Posterior vena cava (tissue), 2 donors: ENCODE measurements around the gene PUM1. TPM values are rescaled to one million over a fixed set of nuclear protein-coding genes. Genes with fewer than 3 reads are reported as not detected.
"Not testable (repeated sequence)": the region's sequence is repeated elsewhere in the genome, so short reads cannot be mapped to it uniquely, and the experiment has no call there.

Experiments
- DNase-seq: peaks from one replicate; pipeline ENCODE4 v3.0.0-alpha.2; 2020; ENCODE audit warnings: low spot score
- intact Hi-C, 2 donors: fragments of 100-400 bp; cut with DNase I; formaldehyde crosslinking; loops; one replicate each; pipeline versions ENCODE4 v1.14.1 to v1.14.2; 2022 to 2023
- total RNA-seq, 2 donors: library from RNA; stranded (reverse); fragmentation: NEBNext Ultra II Directional; extraction: Animal tissue kit (Norgen Biotek cat#: 25700); gene quantifications; one replicate each; pipeline ENCODE4 v1.2.1, GENCODE V29; 2021
- donor health status: DM: yes; HTN: yes; CAD: no.
- donor health status: DM: yes; HTN: yes; CAD: no.

PUM1 gene
- total RNA-seq, 2 donors from 2014 or later = 73.2 to 87.9 TPM

DNA sequence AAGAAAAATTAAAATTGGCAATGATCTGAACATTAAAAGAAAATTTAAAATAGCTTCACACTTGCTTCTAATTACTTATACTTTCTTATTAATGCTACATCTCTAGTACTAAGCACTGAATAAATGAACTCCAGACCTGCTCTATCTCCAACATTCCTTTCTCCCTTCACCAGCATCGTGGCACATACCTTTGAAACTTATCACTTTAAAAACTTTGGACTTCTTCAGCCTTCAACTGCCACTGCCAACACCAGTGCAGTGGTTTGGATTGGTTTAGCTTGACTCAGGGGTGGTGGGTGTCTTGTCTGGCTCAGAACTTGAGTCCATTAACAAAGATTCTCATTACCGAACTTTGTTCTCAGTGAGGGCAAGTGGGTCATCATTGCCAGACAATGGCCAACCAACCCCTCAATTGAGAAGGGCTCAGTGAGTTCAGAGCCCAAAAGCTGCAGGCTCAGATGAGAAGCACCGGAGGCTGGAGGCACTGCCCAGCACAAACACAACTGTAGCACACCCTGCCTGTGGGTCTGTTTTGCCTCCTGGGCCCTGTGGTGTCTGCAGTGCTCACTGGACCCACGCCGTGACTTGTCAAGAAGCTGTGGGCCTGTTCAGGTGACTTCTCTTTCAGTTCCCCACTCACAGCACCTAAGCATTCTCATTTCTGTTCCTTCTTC is 116.6 kb downstream of the PUM1 start:
- intact Hi-C loops, DNase-seq: not testable (repeated sequence)

DNA sequence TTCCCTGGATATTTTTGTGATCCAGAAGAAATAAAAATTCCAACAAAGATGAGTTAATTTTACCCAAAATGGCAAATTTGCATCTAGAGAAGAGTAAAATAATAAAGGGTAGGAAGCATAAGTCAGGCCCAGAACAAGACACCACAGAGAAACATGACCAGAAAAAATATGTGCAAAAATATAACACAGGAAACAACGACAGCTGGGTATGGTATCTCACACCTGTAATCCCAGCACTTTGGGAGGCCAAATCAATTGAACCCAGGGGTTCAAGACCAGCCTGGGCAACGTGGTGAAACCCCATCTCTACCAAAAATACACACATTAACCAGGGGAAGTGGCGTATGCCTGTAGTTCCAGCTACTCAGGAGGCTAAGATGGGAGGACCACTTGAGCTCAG is 117.2 kb downstream of the PUM1 start:
- DNase-seq = no peak
- intact Hi-C loops = no loop called here

DNA sequence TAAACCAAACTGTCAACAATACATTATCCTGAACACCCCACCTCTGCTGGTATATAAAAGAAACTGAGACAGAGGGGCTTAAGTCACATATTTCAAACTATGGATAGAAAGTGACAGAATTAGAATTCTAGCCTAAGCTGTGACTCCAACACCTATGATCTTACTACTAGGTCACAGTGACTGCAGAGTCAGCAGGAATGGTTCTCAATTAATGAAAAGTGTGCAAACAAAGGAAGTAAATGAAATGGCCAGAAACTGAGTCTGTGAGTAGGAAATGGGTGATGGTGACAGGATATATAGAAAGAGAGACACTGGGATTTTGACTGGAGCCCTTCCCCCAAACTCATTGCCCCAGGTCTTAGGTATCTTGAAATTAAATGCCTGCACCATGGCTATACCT is 118.3 kb downstream of the PUM1 start:
- intact Hi-C loops = no loop called here
- DNase-seq = no peak

DNA sequence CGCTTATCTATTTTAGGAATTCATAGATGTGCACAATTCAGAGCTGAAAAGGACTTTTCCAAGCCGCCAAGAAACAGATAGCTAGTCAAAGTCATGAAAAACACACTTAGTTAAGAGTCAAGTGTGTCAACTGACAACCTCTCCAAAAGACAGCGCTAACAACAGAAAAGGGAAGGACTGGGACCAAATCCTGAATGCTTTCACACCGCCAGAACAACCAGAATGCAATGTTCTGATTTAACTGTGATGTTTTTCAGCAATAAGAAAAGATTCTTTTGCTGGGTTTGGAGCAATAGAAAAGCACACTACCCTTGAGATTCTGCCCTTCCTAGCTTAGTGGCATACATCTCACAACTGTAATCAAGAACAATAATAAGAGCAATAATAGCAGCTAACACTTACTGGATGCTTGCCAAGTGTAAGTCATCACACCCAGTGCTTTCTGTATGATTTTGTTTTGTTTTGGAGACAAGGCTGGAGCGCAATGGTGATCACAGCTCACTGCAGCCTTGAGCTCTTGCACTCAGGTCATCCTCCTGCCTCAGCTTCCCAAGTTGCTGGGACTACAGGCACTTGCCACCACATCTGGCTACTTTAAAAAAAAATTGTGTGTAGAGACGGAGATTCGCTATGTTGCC is 123.1 kb downstream of the PUM1 start:
- intact Hi-C loops = no loop called here
- DNase-seq = no peak

DNA sequence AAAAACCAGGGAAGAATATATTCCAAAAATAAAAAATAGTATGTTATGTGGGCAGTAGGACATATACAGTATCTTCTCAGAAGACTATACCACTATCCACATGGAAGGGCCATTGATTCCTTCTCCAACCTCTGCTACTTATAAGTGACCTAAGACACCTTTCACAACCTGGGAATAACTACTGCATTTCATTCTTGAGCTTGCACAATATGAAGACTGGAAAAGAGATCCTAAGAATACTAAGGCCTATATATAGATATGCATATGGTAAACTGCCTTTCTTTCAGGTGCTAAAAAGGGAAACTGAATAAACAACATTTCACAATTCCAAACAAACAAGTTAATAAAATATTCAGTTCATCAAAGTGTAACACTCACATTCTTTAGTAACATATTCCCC is 125.0 kb downstream of the PUM1 start:
- no peak for DNase-seq
- intact Hi-C loops = no loop called here

DNA sequence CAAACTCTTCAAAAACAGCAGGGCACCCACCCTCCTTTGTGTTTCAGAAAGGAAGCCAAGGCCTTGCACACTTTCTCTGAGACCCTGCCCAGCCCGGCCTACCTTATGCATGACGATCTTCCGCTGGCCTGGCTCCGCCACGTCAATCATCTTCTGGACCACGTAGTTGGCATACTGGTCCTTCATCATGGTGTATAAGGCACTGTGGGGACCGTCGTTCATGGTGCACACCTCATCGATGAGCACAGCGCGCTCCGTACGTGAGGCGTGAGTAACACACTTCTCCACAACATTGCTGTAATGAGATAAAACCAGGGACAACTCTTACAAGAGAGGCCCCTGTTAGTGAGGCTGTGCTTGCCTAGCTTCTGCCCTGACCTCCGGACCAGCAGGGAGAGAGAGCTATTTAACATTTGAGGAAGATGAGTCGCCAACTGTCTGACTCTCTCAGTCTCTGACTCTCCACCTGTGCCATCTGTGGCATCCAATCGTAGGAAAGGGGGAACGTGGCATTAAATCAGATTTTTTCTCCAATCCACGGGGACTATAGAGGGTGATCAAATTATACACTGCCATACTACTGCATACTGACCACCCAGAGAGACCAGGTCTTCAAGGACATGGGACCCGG is 128.9 kb downstream of the PUM1 start:
- no peak for DNase-seq
- intact Hi-C loops = no loop called here

DNA sequence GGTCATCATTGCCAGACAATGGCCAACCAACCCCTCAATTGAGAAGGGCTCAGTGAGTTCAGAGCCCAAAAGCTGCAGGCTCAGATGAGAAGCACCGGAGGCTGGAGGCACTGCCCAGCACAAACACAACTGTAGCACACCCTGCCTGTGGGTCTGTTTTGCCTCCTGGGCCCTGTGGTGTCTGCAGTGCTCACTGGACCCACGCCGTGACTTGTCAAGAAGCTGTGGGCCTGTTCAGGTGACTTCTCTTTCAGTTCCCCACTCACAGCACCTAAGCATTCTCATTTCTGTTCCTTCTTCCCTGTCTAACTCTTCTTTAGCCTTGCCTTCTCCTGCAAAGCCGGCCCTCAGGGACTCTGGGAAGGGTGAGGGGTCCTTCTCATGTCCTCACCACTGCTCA is 129.8 kb downstream of the PUM1 start:
- DNase-seq, intact Hi-C loops: not testable (repeated sequence)

DNA sequence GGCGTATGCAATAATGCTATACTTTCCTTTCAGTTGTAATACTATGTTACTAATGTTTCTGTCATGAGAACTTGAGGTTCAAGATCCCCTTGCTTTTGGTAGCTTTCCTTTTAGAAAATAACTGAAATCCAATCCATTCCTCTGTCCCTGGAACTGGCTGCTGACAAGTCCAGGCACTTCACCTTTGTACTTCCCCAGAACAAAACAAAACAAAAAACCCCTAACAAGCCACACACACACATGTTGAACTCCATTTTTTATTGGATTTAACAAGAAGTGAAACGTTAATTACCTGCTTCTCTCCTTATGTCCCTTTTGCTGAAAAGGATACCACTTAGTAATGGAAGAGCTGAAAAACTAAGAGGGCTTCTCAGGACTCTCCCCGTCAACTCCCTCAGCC is 130.9 kb downstream of the PUM1 start:
- DNase-seq = no peak
- intact Hi-C loops = no loop called here

DNA sequence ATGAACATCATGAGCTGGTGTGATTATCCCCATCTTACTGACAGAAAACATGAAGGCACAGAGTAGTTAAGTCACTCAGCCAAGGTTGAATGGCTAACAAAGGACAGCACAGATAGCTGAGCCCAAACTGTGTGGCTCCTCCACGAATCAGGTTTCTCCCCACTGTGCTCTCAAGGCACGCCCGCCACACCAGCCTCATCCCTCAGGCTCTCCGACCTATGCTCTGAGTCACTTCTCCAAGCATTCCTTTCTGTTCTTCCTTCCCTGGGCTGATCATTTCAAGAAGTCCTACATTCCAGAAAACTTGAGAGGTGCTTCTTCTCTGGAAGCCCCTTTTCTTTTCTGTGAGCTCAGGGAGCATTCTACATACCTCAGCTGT is 131.7 kb downstream of the PUM1 start:
- intact Hi-C loops = no loop called here
- DNase-seq = no peak

DNA sequence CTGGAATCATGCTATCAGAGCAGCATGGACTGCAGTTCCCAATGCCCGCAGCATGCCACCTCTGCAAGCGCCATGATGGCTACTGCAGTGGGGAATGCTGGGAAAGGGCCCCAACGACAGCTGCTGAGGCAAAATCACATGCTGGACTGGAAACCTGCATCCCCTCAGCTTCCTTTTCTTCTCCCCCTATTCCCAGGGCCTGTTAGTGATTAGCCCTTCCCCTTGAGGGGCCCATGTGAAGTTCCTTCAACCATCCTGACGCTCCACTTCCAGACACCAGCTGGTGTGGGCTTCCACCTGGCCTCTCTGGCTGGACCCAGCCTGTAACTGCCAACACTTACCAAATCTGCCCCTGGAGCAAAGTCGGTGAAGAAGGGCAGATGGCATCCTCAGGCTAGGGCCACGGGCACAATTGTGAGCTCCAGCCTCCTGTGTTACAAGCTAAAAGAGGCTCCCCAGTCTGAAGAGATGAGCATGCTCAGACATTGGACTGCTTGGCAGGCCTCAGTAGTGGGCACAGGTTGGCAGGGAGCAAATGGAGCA is 134.8 kb downstream of the PUM1 start:
- intact Hi-C loops = no loop called here
- DNase-seq = no peak

DNA sequence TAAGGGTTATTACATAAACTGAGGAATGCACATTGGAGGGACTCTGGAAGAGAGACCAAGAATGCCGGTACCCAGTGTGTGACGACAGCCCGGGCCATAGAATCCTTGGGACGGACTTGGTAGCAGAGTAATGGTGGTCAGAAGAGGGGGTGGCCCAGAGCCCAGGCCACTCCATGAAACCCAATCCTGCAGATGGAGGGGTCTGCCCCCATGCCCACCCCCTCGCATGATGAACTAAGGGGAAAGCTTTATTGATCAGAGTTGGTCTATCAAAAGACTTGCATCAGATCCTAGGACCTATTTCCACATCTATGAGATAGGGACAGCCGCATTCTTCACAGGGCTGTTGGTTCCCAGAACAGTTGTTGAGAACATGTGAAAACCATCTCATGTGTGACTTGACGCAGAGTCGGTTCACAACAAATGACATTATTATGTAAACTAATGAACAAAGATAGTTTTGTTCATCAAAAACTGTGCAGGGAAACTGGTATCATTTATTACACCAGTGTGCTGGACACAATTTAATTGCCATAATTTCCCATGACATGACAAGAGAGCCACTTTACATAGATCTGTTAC is 135.5 kb downstream of the PUM1 start:
- no peak for DNase-seq
- intact Hi-C loops = no loop called here

DNA sequence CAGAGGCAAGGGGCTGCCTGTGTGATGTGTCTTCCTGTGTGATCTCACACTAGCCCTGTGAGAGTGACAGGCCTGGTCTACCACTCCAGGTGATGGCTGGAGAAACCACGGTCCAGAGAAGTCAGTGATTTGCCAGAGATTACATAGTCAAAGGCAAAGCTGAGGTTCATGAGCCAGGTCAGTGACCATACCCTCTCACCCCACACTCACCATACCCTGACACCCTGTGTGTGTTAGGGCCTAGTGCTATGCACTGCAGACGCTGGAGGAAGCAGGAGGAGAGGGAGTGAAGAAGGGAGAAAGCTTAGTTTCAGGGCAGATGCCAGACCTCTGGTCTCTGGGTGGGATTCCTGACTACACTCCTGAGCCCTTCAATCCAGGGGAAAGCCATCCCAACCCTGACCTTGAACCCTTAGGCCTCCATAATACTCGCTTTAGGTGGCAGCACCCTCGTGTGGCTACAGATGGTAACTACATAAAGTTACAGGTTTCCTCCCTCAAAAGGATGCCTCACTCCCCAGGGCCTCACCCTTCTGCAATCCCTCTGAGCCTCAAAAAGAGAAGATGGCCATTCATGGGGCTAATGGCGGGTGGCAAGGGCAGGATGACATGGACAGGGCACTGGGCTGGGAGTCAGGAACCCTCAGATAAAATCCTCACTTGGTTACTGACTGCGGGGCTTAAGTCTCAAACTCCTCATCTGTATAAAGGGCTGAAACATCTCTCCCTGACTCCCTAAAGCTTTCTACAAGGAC is 136.2 kb downstream of the PUM1 start:
- no peak for DNase-seq

DNA sequence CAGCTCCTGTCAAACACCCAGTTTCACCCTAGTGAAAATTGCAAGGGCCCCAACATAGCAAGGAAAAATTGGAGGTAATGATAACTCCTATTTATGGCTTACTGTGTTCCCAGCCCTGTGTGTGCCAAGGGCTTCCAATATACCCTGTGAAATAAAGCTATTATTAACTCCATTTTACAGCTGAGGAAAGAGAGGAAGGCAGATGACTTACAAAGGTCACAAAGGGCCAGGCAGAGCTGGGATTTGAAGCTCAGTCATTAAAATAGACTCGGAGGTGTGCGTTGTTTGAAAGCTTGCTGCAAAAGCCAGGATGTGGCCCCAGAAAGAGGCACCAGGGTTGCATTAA is 136.8 kb downstream of the PUM1 start:
- DNase-seq = no peak
- intact Hi-C loops = no loop called here

More for the DNA sequence above, 136.2 kb downstream of the PUM1 start:
- intact Hi-C loops = no loop called here

DNA sequence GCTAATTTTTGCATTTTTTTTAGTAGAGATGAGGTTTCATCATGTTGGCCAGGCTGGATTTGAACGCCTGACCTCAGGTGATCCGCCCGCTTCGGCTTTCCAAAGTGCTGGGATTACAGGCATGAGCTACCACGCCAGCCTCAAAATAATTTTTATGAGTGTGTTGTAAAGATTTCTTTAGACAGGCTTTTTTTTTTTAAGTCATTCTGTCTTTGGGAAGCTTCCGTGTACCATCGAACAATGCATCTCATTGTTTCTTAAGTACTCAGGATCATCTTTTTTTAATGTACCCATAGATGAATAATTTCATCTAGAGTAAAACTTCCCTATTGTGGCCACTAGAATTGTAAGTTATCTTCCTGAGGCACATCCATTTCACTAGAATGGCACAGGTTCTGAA is 137.3 kb downstream of the PUM1 start:
- intact Hi-C loops = no loop called here
- DNase-seq = no peak

DNA sequence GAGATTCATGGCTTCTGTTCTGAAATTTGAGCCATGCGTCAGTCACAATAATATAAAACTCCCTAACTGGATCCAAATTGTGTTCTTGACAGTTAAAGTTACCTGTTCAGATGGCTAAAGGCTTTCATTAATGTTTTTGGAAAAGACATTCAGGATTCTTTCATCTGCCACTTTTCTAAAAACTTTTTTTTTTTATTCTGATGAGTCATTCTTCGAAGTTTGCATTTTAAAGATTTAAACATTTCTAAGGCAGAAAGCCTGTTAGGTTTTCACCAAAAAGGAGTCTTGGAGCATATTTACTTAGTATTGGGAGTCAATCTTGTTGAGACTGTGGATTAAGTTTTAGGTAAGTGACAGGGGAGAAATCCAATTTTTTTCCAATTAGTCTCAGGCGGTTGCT is 138.1 kb downstream of the PUM1 start:
- intact Hi-C loops = no loop called here
- DNase-seq = no peak

DNA sequence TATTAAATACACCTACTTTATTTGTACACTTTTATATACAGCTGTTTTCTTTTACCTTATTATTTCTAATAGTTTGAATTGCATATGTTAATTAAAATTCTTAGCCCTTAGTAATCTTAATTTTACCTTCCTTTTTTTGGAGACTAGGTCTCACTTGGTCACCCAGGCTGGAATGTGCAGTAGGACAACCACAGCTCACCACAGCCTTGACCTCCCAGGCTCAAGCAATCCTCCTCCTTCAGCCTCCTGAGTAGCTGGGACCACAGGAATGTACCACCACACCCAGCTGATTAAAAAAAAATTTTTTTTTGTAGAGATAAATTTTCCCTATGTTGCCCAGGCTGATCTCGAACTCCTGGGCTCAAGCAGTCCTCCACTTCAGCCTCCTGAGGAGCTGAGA is 141.9 kb downstream of the PUM1 start:
- peak; percentile 7 for DNase-seq
- intact Hi-C loops = no loop called here

DNA sequence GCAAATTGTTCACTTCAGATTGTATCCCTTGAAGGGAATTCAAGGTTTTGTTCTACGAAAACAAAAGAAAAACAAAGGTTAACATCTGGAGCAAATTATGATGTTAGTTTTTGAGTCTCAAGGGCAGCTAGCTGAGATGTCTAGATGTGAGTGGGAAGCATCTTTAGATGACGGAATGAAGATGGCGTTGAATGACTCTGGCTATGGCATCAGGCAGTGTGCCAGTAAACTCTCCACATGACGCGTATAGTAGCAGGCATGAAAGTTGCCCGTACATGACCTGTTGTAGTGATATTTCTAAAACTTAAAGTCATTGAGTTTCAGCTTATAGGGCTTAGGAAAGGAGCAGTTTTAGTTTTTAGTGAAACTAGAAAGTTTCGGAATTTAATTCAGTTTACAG is 144.7 kb downstream of the PUM1 start:
- DNase-seq = peak; percentile 9
- intact Hi-C loops = no loop called here

DNA sequence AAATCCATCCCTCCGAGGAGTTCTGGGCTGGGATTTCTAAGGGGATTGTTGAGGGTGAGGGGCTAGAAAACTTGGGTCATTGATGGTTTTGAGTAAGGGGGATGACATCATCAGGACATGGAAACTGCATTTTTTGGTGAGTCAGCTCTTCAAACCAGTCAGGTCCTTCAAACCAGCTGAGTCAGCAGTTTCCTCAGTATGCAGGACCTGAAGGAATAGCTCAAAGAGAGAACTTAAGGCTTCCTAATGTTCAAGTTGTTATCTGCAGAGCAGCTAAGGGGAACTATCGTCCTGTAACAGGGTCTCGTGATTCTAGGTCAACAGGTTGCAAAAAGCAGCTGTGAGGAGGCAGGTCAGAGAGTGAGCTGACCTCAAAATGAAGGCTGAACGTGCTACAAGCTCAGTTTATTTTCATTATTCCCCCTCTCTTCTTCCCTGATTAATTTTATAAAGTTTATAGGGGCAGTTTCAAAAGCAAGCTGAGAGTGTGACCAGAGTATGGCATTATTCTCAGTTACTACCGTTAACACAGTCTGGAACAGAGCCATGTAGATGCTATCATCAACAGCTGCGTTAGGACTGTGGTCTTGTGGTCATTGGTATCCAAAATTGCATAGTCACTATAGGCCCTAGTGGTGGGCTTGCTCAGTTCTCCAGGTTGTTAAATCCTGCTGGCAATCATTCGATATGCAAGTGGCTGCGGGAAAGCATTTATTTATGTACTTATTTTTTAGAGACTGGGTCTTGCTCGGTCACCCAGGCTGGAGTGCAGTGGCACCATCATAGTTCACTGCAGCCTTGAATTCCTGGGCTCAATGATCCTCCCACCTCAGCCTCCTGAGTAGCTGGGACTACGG is 146.3 kb downstream of the PUM1 start:
- DNase-seq = peak; percentile 17
- intact Hi-C loops = no loop called here

DNA sequence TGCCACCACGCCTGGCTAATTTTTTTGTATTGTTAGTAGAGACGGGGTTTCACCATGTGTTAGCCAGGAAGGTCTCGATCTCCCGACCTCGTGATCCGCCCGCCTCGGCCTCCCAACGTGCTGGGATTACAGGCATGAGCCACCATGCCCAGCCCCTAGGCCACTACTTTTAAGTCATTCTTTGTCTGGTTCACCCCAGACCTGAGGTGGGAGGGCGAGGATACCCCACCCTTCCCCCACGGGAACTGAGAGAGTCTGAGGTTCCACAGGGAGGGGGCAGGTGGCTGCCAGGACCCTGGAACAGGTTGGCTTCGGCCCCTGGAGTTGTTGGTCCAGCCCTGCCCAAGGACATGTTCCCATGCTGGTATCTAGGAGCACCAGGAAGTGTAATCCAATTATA is 149.2 kb downstream of the PUM1 start:
- peak; percentile 69 for DNase-seq
- intact Hi-C loops = no loop called here
